Measurements from ENCODE around the gene MLLT10.
A peak's percentile ranks its signal among the peaks of the same experiment; 100 is the strongest.
"Not testable (repeated sequence)": the region's sequence is repeated elsewhere in the genome, so short reads cannot be mapped to it uniquely, and the experiment has no call there.

Gene MLLT10

DNA sequence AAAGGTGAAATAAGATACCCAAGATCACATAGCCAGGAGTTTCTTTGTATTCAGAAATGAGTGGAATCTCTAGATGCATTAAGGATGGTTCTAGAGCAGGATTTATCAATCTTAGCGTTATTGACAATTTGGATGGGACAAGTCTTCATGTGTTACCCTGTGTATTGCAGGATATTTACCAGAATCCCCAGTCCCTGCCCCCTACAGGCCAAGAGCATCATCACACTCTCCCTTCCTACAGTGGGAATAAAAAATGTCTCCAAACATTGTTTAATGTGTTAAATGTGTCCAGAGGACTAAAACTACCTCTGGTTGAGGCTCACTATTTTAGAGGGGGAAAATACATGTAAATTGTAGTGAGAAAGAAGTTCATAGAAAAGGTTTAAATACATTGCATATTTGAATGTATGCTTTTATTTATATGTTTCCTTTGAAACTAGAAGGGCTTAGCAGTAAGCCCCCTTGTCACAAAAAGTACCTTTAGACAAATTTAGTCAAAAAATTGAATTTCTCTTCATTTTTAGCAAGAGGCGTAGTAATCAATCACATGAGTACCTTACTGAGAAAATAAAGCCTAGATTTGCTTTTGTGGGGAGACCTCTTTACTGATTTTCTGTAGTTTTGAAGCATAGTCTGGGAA is 141.2 kb downstream of the MLLT10 start:
- intact Hi-C loops (cut with DNase I): no loop called here
- DNase-seq: peak in 2 of 10 donors; percentile 37 to 38

DNA sequence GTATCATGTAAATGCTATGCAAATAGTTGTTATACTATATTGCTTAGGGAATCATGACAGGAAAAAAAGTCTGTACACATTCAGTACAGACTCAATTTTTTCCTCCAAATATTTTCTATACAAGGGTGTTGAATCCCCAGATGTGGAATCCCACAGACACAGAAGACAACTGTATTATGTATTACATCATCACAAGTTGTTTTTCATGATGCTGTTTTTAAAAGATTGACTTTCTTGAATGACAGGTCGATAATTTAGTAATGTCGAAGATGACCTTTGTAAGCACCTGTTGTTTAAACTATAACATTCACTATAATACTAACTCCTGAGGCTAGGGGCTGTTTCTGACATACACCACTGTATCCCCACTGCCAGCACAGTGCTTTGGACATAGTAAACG is 143.5 kb downstream of the MLLT10 start:
- DNase-seq: no peak
- intact Hi-C loops (cut with DNase I): no loop called here

DNA sequence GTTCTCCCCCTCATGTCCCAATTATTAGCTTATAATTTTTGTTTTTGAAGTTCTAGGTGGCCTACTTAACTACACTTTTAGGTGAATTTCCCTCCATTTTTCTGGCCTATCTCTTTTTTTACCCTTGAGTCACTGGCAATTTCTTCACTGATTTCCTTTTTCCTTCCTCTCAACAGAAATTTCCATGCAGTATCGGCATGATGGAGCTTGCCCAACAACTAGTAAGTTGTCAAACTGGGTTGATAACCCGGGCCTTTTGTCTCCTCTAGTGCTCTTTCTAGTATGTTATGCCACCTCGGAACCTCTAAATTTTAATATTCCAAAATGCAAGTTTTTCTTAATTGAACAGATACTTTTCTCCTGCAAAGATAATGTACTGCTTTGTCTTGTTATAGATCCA is 147.1 kb downstream of the MLLT10 start:
- intact Hi-C loops (cut with DNase I): no loop called here
- DNase-seq: no peak

DNA sequence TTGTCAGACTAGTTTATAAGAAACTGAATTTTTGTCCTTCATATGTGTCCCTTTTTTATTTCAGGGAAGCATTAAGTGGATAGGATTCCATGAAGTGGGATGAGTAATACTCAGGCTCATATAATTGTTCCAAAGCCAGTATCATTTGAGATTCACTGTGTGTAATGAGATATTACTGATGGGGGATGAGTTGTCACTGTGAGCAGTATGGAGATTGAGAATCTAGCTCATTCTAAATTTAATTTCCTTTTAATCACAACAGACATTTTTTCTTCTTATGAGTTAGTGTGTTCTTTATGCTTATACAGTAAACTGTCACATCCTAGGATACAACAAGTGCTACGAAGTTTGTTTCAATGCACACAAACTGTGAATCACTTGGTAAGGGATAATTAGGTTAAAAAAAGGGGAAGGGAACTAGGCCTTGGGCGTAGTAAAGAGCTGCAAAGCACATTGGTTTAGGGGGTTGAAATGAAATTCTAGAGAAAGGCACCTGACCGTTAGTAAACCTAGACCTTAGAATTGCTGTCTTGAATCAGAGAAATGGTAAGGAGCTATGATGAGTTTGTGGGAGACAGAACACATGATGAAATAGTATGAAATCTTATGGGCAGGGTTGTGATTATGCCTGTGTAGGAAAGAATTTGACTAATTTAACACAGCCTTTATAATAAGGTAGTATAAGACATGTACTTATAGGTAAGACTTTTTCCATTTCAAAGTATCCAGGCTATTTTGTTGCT is 153.4 kb downstream of the MLLT10 start:
- DNase-seq: no peak
- intact Hi-C loops (cut with DNase I): no loop called here

DNA sequence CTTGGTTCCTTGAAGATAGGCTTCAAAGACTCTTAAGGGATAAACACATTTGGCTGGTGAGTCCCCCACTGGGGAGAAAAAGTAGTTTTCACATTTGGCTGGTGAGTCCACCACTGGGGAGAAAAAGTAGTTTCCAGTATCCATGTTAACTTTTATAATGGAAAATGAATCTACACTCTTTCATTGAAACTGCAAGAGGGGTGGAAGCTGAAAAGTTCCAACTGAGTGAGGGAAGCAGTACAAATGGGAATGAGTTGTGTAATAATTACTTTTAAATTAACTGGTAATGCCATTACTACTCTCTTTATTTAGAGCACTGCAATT is 153.9 kb downstream of the MLLT10 start:
- intact Hi-C loops (cut with DNase I): no loop called here
- no peak for DNase-seq

DNA sequence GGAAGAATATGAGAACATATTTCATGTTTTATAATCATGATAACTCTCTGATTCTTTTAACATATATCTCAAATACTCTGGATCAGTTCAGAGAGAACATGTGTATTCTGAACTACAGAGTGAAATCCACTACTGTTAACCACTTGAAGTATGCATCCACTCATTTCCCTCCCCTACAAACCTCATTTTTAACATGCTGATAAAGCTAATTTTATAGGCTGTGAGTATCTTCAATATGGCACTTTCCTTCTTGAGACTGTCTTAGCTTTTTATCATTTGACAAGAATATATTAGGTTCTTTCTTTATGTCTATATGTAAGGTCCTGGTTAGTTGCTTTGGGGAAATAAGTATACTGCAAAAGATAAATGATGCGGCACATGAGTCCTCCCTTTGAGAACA is 154.8 kb downstream of the MLLT10 start:
- intact Hi-C loops (cut with DNase I): no loop called here
- no peak for DNase-seq

DNA sequence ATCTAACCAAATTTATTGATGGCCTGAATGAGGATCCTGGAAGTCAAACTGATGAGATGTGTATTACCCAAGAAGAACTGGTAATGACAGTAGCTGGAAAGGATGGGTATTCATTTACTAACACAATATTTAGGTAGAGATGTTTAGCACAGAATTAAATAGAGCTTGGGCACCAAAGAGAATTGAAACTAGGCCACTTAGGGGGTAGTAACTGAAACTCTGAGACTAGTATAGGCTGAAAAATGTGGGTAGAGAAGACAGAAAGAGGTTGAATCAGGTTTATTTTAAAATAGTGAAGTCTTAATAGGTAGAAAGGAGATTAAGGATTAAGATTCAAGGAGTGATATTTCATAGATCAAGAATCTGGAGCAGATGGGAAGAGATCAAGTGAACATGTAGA is 155.8 kb downstream of the MLLT10 start:
- no peak for DNase-seq
- intact Hi-C loops (cut with DNase I): no loop called here

DNA sequence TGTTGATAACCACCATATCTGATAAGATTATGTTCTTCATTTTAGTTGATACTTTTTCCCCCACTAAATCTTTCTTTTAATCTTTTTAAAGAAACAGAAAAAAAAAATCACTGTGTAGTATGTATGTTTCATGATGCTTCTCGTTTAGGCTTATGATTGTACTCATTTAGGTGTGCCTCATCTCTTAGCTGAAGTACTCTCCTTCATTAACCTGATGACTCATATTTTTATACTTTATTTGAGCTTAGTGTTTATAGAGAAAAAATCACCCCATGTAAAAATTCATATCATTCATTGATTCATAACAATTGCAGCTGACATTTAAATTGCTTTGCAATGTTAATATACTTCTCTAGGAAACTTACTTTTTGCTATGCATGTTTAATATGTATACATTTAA is 158.9 kb downstream of the MLLT10 start:
- DNase-seq: no peak
- intact Hi-C loops (cut with DNase I): no loop called here

DNA sequence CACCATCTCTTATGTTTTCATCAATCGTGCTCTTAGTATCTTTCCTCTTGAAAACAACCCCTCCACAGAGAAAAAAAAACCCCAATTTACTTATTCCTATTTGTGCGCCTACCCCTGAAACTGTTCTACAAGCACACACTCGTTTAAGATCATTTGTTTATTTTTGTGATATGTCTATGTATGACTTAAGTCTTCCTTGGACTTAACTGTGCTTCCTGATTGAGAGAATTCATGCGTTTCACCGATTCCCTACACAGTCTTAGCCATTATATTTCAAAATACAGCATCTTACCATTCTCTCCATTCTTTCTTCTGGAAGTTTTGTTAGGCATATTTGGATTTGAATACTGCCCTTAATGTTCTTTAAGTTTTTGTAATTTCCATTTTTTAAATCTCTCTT is 159.4 kb downstream of the MLLT10 start:
- intact Hi-C loops (cut with DNase I): no loop called here

DNA sequence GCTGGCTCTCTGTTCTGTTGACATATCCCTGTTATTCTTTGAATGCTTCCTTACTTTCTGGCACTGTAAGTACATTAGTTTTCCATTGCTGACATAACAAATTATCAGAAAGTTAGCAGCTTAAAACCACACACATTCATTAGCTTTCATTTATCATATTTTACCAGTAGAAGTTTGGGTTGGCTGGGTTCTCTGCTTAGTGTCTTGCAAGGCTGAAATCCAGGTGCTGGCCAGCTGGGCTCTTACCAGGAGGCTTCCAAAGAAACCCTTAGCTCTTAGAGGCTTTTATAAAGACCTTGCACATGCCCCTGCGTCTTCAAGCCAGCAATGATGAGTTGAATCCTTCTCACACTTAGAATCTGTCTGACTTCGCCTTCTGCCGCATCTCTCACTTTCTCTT is 160.6 kb downstream of the MLLT10 start:
- intact Hi-C loops (cut with DNase I): no loop called here
- no peak for DNase-seq

More for the DNA sequence above, 159.4 kb downstream of the MLLT10 start:
- no peak for DNase-seq

DNA sequence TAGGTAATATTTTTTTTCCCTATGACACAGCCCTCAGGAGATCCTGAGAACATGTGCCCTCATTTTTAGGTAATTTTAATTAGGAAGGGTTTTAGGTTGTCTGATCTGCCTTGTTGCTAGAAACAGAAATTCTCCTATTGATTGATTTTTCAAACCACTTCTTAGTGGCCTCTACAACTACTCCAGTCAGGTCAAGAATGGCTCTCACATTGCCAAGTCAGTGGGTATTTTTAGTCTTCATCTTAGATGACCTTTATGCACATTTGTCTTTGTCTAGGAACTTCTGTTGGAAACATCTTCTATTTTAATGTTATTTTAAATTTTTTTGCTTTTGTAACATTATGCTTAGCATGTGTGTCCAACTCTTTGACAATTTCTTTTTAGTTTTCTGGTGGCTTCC is 162.3 kb downstream of the MLLT10 start:
- DNase-seq: no peak
- intact Hi-C loops (cut with DNase I): no loop called here

DNA sequence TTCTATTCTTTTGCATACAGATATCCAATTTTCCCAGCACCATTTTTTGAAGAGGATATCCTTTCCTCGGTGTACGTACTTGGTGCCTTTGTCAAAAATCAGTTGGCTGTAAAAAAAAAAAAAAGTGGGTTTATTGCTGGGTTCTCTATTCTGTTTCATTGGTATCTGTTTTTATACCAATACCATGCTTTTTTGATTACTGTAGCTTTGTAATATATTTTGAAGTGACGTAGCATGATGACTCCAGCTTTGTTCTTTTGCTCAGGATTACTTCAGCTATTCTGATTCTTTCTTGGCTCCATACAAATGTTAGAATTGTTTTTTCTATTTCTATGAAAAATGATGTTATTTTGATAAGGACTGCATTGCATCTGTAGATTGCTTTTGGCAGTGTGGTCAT is 165.5 kb downstream of the MLLT10 start:
- intact Hi-C loops (cut with DNase I): no loop called here
- DNase-seq: no peak

DNA sequence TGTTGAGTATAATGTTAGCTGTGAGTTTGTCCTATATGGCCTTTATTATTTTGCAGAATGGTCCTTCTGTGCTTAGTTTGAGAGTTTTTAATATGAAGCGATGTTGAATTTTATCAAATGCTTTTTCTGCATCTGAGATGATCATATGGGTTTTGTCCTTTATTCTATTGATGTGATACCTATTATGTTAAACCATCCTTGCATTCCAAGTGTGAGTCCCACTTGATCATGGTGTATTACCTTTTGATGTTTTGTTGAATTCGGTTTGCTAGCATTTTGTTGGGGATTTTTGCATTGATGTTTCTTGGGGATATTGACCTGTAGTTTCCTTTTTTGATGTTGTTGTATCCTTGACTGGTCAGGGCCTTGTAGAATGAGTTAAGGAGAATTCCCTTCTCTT is 166.4 kb downstream of the MLLT10 start:
- intact Hi-C loops (cut with DNase I): no loop called here
- no peak for DNase-seq

DNA sequence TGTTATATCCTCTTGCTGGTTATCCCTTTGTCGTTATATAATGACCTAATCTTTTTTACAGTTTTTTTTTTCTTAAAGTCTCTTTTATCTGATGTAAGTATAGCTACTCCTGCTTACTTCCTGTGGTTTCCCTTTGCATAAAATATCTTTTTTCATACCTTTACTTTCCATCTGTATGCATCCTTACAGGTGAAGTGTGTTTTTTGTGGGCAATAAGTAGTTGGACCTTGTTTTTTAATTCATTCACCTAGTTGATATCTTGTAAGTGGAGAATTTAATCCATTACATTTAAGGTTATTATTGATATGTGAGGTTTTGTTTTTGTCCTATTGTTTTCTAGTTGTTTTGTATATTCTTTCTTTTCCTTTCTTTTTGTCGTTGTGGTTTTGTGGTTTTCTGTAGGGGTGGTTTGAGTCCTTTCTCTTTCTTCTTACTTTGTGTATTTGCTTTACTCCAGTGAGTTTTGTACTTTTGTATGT is 168.6 kb downstream of the MLLT10 start:
- intact Hi-C loops (cut with DNase I): no loop called here

DNA sequence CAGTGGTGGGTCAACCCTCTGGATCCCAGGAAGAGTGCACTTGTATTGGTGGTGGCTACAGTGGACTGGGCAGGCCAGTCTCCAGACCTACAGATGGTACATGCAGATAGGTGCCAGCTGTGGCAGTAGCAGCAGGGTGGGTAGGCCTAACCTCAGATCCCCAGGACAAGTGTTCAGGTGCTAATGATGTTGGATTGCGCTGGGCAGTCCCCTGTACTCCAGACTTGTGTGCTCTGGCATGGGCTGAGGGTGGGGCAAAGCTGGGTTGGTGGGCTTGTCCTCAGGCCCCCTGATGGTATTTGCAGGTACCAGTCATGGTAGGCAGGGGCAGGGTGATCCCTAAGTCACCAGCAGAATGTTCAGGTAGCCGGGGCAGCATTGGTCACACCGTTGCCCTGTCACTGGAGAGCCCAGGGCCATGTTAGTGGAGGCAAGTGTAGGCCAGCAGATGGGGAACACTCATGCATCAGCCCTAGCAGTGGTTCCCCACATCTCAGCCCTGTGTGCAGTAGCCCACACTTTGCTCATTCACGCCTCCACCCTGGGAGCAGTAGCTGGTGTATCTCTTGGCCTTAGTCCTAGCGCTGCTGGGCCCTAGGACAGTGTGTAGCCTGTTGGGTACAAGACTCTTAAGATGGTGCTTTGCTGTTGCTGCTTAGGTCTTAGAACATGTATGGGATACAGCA is 171.3 kb downstream of the MLLT10 start:
- DNase-seq: no peak
- intact Hi-C loops (cut with DNase I): no loop called here

More for the DNA sequence above, 168.6 kb downstream of the MLLT10 start:
- DNase-seq: no peak

DNA sequence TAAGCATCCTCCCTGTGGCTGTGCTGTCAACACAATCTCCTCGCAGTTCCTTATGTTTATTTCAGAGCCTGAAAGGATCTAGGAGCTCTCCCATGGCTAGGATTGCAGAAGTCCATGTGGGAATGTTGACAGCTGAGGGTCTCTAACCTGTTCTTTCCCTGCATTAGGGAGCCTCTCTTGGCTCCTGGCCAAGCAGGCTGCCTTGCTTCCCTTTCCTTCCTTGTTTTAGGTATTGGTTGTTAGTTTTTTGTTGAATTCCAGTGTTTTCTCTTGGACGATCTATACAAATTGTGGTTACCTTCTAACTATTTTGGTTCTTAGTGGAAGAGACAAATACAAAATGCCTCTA is 171.8 kb downstream of the MLLT10 start:
- no peak for DNase-seq
- intact Hi-C loops (cut with DNase I): no loop called here

DNA sequence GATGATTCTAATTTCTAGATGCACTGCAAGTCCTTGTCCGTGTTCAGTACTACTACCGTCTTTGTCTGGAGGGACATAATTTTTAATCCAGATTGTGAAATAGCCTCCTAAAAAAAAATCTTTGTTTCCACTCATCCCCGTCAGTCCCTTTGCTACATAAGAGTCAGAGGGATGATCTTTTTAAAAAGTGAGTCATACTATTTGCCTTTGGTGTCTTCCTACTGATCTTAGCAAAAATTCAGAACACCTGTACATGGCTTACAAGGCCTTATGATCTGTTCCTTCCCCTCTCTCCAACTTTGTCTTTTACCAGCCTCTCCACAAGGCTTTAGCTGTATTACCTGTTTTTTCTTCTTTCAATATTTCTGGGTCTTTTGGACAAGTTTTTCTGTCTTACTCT is 173.5 kb downstream of the MLLT10 start:
- intact Hi-C loops (cut with DNase I): no loop called here
- no peak for DNase-seq

DNA sequence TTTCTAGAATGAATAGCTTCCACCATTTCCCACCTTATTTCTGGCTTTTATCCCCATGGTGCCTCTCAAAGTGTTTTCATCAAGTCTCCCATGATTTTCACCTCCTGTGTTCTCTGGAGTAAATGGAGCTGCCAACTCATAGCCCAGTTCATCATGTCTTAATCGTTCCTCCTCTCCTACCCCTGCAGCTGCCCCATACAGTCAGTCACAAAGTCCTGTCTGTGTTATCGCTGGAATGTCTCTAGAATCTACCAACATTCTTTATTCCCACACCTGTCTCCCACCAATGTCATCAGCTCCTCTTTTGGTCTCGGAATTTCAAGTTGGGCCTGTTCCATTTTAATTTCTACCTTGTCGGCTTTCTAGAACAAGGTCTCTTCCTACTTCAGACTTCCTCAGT is 178.9 kb downstream of the MLLT10 start:
- no peak for DNase-seq

DNA sequence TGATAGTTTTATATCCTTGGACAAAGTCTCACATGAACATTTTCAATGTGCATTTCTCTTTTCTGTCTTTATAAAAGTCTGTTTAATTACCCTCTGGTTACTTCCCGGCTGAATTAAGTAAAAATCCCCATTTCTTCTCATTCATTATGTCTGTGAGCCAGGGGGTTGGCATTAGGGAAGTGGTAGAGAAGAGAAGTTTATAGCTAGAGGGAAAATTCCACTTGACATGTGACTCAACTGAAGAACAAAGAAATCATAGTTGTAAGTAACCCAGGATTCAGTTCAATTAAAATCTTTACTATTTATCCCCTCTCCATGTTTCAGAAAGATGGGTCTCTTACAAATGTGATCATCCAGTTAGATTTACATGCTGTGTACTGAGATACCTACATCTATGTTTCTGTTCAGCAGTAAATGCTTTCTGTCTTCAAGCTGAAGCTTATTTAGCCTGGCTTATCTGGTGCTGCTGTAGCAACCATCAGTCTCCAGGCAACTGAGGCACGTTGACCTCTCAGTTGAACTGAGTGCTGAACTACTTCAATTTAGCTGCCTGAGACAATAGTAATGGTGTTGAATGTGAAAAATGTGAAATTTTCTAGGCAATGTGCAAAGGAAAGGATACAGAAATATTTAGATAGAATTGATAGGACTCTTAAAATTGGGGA is 181.6 kb downstream of the MLLT10 start:
- intact Hi-C loops (cut with DNase I): no loop called here
- no peak for DNase-seq

More for the DNA sequence above, 178.9 kb downstream of the MLLT10 start:
- intact Hi-C loops (cut with DNase I): no loop called here

DNA sequence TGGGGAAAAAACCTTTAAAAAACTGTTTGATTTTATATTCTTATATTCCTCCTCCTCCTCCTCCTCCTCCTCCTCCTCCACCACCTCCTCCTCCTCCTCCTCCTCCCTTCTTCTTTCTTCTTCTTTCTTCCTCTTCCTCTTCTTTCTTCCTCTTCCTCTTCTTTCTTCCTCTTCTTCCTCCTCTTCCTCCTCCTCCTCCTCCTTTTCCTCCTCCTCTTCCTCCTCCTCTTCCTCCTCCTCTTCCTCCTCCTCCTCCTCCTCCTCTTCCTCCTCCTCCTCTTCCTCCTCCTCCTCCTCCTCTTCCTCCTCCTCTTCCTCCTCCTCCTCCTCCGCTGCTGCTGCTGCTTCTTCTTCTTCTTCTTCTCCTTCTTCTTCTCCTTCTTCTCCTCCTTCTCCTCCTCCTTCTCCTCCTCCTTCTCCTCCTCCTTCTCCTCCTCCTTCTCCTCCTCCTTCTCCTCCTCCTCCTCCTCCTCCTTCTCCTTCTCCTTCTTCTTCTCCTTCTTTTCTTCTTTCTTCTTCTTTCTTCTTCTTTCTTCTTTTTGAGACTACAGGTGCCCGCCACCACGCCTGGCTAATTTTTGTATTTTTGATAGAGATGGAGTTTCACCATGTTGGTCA is 183.5 kb downstream of the MLLT10 start:
- DNase-seq; intact Hi-C loops (cut with DNase I): not testable (repeated sequence)

DNA sequence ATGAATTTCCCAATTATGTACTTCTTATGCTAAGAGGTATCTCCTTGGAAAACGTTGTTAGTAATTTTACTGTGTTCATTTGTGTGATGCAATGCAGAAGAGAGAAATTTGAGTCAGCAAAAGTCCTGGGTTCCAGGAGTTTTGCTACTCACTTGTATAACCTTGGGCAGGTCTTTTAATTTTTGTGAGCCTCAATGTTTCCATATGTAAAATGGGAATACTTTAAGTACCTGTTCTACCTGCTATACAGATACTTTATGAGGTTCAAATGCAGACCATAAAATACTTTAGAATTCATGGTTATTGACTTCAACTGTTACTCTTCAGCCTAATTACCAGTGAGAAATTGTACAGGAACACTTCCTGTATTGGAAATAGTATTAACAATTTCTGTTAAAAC is 185.5 kb downstream of the MLLT10 start:
- intact Hi-C loops (cut with DNase I): no loop called here
- DNase-seq: no peak

Data from posterior cingulate gyrus (tissue), 11 donors.